SHP77 (cell line): Measurements from ENCODE around the gene PAIP1.
"Not testable (repeated sequence)": the region's sequence is repeated elsewhere in the genome, so short reads cannot be mapped to it uniquely, and the experiment has no call there.

Experiments
- DNase-seq, 2 experiments: peaks; one replicate each; lab custom pipeline; 2025; lab: John Stamatoyannopoulos, UW

PAIP1 gene

GRCh38 chr5:43556857-43557542, at the start of gene PAIP1:
TSS of gene PAIP1 (minus strand) at chr5:43557077. CDS start at chr5:43556846, 231 bp downstream.
- DNase-seq = peak; percentile 77 to 89

GRCh38 chr5:43606351-43606750, 49.5 kb upstream of the PAIP1 start:
- DNase-seq = no peak

GRCh38 chr5:43604699-43605098, 47.8 kb upstream of the PAIP1 start:
- no peak for DNase-seq

- DNase-seq = peak; percentile 95 to 97
Observed at GRCh38 chr5:43603344-43604217, 46.7 kb upstream of the PAIP1 start.

- DNase-seq = peak; percentile 83 to 92
Observed at GRCh38 chr5:43602461-43603343, 45.8 kb upstream of the PAIP1 start, which contains the start of gene NNT. TSS of gene NNT (plus strand) at chr5:43603180. CDS start at chr5:43609196, 6,016 bp downstream.

GRCh38 chr5:43601454-43602260, 44.8 kb upstream of the PAIP1 start:
- peak; percentile 40 to 71 for DNase-seq

GRCh38 chr5:43598927-43599326, 42.0 kb upstream of the PAIP1 start:
- not testable (repeated sequence) for DNase-seq

- DNase-seq = no peak
Observed at GRCh38 chr5:43592363-43592762, 35.5 kb upstream of the PAIP1 start.

GRCh38 chr5:43590700-43591099, 33.8 kb upstream of the PAIP1 start:
- no peak for DNase-seq

- DNase-seq = no peak
Observed at GRCh38 chr5:43589310-43589709, 32.4 kb upstream of the PAIP1 start.

- DNase-seq = no peak
Observed at GRCh38 chr5:43588842-43589241, 32.0 kb upstream of the PAIP1 start.

- DNase-seq = no peak
Observed at GRCh38 chr5:43584166-43584699, 27.4 kb upstream of the PAIP1 start.

- DNase-seq = no peak
Observed at GRCh38 chr5:43583724-43584123, 26.8 kb upstream of the PAIP1 start.

GRCh38 chr5:43582082-43583005, 25.5 kb upstream of the PAIP1 start:
- no peak for DNase-seq

GRCh38 chr5:43581398-43581797, 24.5 kb upstream of the PAIP1 start:
- no peak for DNase-seq

GRCh38 chr5:43580402-43581210, 23.7 kb upstream of the PAIP1 start:
- not testable (repeated sequence) for DNase-seq

GRCh38 chr5:43573058-43573457, 16.2 kb upstream of the PAIP1 start:
- no peak for DNase-seq

GRCh38 chr5:43572357-43572756, 15.5 kb upstream of the PAIP1 start:
- DNase-seq = no peak

GRCh38 chr5:43571237-43571636, 14.4 kb upstream of the PAIP1 start:
- no peak for DNase-seq
